GM18519 (cell line): ENCODE data around the gene XYLT1.

Experiments
- ATAC-seq: cut with Tn5 transposase; IDR thresholded peaks from one replicate; pipeline ENCODE4 v1.9.1; 2021; ENCODE audit warnings: mild to moderate bottlenecking, moderate library complexity; ENCODE audit not compliant: unreplicated experiment, low FRiP score

Gene XYLT1

DNA sequence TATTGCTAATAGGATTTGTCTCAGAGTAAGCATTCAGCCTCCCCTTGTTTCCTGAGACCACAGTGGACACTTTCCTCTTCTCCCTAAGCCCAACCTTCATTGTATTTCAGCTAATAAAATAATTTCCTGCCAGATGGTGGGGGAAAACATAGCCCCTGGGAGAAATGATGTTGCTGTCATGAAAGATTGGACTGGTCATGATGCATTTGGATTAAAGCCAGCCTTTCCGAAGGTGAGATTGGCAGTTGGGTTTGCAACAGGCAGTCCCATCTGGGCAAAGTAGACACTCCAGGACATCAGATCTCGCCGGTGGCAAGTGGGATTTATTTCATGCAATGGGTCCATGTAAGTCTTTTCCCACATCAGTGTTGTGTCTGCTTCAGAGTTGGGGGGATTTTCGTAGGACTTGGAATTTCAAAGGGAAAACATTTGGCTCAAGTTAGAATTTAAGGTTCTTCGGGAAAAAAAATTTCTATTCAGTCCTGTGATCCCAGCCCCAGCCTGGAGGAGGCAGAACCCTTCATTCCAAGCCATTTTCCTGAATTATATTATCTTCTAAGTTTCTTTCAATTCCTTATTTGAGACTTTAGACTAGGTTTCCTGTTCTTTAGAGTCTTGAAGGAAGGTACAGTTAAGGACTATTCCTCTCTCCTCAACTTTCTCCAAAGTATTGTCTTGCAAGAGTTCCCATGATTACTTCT lies 391.7 kb downstream of the XYLT1 start:
- no peak for ATAC-seq

DNA sequence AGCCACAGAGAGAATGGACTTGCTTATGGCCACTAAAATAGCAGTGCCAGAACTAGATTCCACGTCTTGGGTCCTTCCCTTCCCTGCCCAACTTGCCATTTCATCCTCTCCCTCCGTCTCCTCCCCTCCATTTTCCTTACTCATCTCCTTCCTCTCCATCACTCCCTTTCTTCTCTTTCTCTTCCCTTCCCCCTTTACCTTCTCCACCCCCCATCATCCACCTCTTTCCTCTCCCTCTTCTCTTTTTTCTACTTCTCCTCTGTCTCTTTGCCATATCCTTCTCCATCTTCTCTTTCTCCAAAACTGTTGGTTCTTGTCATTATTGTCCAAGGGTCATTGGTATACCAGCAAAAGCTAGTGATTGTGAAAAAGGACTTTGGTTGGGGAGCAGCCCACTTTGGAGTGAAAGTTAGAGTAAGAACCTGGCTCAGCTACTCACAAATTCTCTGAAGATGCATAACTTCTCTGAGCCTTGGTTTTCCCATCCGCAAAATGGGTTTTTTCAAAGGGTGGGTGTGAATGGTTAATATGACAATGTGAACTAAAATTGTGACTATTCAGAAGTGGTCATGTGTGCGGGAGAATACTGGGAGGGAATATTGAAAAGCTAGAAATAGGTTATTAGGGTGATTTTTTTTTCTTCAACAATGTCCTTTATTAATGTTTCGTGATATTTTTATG lies 393.8 kb downstream of the XYLT1 start:
- ATAC-seq: no peak

DNA sequence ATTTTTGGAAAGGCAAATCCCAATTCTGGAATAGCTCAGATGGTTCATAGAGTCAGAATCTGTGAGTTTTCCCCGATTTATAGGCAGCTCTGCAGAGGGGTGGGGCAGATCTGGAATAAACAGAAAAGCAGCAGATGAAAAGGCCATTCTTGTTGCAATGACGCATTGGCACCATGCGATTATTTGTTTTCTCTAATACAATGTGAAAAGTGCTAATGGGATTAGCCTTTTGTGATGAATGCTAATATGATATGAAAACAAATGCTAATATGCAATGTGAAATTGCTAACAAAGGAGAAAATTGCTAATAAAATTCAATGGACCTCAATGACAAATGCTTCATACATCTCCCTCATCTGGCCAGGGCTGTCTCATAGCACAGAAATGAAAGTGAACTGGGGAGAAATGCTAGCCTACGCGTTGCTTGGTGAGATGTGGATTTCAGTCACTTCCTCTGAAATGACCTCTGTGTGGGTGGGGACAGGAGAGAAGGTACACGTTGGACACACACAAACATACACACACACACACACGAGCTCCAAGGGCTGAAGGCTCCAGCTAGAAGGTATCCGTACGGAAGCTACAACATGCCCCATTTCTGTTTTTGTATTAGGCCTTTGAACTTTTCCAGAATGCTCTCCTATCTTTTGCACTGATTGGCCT lies 394.5 kb downstream of the XYLT1 start:
- ATAC-seq: no peak

DNA sequence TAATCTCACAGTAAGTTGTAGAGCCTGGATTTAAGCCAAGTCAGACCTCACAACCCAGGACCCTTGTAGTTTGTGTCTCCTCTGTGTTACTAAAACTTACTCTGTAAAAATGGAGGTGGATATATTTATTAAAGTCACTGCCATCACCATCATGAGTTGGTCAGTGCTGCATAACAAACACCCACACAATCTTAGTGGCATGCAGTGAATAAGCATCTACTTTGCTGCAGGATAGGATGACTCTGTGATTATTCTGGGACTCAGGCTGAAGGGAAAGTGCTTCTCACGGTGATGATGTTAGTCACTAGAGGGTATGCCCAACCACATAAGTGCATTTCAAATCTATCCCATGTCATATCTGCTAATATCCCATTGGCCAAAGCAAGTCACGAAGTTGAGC lies 398.7 kb downstream of the XYLT1 start:
- ATAC-seq: no peak

DNA sequence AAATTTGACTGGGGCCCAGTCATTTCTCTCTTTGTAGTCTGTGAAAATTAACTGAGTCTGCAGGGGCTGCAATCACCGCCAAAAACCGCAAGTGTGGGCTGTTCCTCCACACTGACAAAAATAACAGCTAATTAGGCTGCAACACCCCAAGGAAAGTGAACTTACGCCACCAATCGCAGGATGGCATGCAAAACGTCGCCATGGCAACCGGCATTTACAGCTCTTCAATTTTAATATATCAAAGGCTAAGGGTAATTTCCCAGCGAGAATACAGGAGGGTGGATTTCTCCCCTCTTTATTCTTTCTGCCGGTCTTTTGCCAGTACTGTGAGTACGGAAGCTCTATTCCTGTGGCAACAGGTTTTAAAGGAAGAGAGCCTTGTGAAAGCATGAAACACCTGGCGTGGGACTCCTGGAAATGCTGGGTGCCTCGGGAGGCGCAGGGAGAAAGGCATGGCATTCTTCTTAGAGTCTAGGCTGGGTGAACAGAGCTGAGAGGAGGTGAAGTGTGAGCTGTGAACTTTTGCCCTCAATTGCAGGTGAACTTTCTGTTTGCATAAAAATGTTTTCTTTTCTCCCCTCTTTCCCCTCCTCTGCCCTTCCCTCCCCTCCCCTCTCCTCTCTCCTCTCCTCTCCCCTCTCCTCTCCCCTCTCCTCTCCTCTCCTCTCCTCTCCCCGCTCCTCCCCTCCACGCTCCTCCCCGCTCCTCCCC lies 399.7 kb downstream of the XYLT1 start:
- peak; percentile 56 for ATAC-seq

DNA sequence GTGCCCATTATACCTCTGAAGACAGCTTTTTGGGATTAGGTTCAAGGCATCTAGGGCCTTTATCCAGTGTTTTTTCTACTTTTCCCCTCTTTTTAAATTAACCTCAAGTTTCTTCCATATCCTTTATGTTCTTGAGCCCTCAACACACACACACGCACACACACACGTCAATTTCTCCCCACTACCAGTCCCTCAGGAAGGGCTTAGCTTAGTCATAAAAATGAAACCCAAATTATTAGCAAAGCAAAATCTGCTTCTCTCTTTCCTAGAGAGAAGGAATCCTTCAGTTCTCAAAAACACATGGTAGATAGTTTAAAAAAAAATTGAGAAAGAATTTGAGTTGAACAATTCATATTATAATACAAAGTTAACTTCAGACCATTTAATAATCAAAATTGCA lies 401.1 kb downstream of the XYLT1 start:
- ATAC-seq: no peak

DNA sequence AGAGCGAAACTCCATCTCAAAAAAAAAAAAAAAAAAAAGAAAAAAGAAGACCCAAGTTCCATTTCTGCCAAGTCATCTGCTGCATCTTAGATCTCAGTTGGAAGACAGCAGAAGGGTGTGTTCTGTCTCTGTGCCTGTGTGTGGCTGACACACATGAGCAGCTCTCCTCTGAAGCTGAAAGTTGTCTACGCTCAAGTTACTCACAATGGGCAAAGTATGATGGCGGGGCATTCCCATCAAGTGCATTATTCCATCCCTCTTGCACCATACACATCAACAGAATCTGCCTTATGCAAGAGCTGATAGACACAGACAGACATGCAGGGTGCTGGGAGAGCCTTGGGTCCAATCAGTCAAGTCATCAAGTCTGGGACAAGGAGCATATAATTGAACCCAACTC lies 402.2 kb downstream of the XYLT1 start:
- no peak for ATAC-seq

DNA sequence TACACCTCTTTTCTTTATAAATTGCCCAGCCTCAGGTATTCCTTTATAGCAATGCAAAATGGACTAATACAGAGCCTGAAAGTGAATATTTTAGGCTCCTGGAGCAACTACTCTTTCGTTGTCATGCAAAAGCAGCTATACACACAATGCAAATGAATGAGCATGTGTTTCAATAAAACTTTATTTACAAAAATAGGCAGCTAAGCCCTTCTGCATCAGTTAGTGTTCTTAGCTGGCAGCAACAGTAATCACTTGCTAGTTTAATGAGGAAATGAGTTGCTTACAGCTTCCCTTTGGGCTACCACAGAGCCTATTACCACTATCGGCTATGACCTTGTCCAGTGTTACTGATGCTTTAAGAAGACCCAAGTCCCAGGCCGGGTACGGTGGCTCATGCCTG lies 402.9 kb downstream of the XYLT1 start:
- ATAC-seq: no peak

DNA sequence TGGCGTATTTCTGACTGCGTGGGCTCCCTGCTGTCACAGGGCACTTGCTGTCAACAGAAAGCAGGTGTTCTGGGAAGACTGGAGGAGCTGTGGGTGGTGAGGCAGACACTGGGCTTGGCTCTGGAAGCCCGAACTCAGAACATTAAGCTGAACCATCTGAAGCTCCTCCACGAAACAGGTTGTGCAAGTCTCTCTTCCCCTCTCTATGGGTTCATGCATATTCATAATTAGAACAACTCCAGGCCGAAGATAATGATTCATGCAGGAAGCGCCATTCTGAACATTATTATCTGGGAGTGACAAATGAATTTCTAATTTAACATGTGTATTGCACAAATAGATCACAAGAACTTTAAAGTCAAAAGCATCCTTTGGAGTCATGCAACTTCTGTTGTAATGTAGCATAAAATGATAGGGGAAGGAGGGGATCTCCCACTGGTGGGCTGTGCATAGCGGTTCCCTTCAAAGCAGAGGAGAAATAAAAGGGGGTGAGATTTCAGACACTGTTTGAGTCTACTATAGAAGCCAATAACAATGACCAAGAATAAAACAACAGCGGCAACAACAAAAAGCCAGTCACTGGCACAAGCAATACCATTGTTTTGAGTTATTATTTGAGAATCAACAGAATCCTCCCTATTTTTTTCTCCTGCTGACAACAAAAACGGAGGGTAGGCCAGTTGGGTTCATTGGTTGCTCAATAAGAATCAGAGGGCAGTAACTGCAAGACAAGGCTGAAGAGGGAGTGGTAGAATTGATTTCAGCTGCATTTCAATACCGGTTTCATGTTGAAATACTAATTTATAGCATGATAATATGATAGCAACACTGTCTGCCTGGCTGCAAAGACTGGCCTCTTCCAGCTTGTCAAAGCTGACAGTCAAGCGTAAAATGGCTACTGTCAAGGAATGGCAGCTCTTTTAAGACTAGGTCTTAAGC lies 407.3 kb downstream of the XYLT1 start:
- ATAC-seq: no peak

DNA sequence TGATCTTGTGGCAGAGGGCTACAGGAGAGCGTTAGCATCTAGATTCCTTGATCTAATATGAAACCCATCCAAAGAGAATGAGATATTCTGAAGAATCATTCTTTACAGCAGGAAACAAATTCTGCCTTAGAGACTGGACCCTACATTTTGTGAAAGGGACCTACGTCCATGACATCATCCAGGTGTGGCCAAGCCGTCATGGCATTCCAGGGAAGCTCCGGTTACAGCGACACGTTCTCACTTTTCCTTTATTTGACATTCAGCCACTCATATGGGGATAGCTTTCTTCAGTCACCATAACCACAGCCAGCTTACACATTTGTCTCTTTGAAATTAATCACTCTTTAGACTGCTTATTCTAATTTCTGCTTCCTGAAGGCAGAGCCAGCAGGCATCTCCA lies 408.1 kb downstream of the XYLT1 start:
- ATAC-seq: no peak

DNA sequence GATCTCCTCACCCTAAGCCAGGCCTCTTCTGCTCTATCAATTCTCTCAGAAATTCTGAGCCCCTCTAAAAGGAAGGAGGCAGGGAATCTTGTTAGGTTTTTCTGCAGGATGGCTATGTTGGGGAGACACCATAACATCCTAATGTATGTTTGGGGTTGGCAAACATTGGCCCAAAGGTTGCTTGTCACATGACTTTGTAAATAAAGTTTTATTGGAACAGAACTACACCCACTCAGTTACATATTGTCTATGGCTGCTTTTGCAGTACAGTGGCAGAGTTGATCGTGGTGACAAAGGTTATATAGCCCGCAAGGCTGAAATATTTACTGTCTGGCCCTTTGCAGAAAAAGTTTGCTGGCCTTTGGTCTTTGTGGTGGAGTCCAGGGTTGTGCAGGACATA lies 409.4 kb downstream of the XYLT1 start:
- no peak for ATAC-seq

DNA sequence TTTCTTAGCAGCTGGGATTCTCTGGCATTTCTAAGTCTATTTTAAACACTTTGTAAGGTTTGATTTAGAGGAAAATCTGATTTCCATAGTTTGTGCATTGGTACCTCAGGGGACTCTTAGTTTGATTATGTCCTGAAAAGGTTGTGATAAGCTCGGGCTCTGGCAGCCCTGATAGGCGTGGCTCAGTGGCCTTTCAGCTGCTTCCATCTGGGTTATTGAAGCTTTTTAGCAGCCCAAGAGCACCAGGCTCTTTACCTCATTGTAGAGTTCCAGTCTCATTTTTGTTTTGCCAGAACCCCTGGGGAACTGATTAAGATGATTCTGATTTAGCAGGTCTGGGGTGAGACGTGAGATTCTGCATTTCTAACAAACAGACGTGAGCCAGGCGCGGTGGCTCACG lies 412.3 kb downstream of the XYLT1 start:
- no peak for ATAC-seq

DNA sequence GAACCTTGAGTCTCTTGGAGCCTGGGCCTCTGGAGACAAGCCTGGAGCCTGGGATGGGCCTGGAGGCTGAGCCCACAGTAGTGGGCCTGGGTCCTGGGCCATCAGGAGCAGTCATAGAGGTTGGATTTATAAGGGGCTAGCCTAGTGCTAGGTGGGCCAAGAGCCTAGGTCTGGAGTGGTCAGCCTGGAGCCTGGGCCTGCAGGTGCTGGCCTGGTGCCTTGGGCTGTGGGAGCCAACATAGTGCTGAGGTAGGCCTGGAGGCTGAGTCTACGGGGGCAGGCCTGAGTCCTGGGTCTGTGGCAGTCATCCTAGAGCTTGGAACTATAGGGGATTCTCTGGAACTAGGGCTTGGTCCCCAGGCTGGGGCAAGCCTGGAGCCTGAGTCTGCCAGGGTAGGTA lies 414.1 kb downstream of the XYLT1 start:
- no peak for ATAC-seq

DNA sequence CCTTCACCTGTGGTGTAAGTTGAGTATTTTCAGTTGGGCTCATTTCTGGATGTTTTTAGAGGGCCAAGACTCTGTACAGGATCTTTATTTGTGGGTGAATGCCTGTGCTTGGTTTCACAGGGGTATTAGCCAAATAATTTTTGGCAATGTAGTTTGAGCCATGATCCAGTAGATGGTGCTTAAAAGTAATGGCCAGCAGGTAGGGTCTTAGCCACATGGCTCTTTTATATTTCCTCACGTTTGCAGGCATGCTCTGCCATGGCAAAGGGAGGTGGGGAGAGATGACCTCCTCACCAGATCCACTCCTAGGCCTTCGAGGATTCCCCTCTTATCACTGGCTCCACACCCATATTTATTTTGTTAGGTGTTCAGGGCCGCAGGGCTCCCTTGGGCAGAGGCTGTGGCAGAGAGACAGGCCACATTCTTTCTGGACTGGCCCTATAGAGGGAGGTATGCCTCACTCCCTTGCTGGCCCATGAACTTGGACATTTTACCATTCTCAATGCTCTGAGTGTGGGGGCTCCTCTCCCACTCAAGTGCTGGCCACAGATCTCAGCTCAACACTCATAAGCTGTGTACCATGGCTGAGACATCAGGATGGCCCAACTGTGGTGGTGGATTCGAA lies 417.1 kb downstream of the XYLT1 start:
- ATAC-seq: no peak
